K562 (cell line): Measurements from ENCODE around the gene KCNB1. TPM values are rescaled to one million over a fixed set of nuclear protein-coding genes. Genes with fewer than 3 reads are reported as not detected.

ENCODE experiments used
- ATAC-seq: fragments of 200-7000 bp; cut with Tn5 transposase; 3 replicates; pipeline ENCODE4 v1.9.1; 2020; ENCODE audit warnings: moderate library complexity
- BruUV-seq: library from RNA; stranded (reverse); fragments of 400-500 nt; replicated peaks from 2 replicates; lab custom pipeline; 2021; lab: Mats Ljungman, UMichigan
- CTCF ChIA-PET: fragments of 300-600 bp; formaldehyde crosslinking; extraction: SDS; loops from one replicate; lab custom pipeline; 2021; ENCODE audit warnings: low intra/inter-chr PET ratio; lab: Yijun Ruan, JAX
- POLR2A ChIA-PET: fragments of 300-600, 350-650 bp; sonication (Branson Sonifier 250); formaldehyde crosslinking; extraction: SDS; loops from one replicate; lab custom pipeline; 2021; ENCODE audit warnings: antibody characterized with exemption, inconsistent platforms; lab: Yijun Ruan, JAX
- DNase-seq, 4 experiments: peaks; one replicate each; pipeline versions ENCODE4 v3.0.0 to v3.0.0-alpha.2; 2011 to 2018; ENCODE audit warnings: low spot score in 3 of 4, mixed read lengths in 3 of 4; ENCODE audit errors: extremely low read depth in 1 of 4
- FAIRE-seq: peaks from 2 replicates; lab custom pipeline; 2011; peaks lifted over from hg19 to GRCh38; lab: Jason Lieb, UNC
- H2AFZ ChIP-seq: 2 replicates; pipeline ENCODE4 v1.6.0; 2011; ENCODE audit warnings: low read depth, low read length, control low read depth, inconsistent platforms
- H3K27ac ChIP-seq: fragments of 200-600 bp; 3 replicates; pipeline ENCODE4 v1.8.0; 2011; ENCODE audit warnings: low read depth, mild to moderate bottlenecking, control low read depth, inconsistent platforms, low read length, moderate library complexity, mixed read lengths; ENCODE audit errors: extremely low read depth
- H3K27me3 ChIP-seq, 2 experiments: fragments of 300-600 bp in 1 of 2; 2 replicates in 1 of 2; 3 replicates in 1 of 2; pipeline versions ENCODE4 v1.6.0 to v1.8.0; 2011; ENCODE audit warnings: inconsistent platforms in 2 of 2, low read length in 2 of 2, mild to moderate bottlenecking in 1 of 2, mixed read lengths in 1 of 2, moderate library complexity in 1 of 2; ENCODE audit not compliant: control insufficient read depth in 2 of 2, insufficient read depth in 2 of 2
- H3K36me3 ChIP-seq: fragments of 300-600 bp; 3 replicates; pipeline ENCODE4 v1.8.0; 2011; ENCODE audit warnings: mild to moderate bottlenecking, low read length, inconsistent platforms; ENCODE audit not compliant: control insufficient read depth, insufficient read depth
- H3K4me1 ChIP-seq, 2 experiments: fragments of 200-600 bp in 1 of 2; replicated peaks in 1 of 2; 2 replicates in 1 of 2; 3 replicates in 1 of 2; pipeline versions ENCODE4 v1.5.1 to v1.8.0; 2011; ENCODE audit warnings: inconsistent platforms in 2 of 2, low read length in 2 of 2, mild to moderate bottlenecking in 1 of 2, mixed read lengths in 1 of 2, moderate library complexity in 1 of 2; ENCODE audit not compliant: control insufficient read depth in 2 of 2, insufficient read depth in 2 of 2
- H3K4me2 ChIP-seq: 2 replicates; pipeline ENCODE4 v1.6.1; 2011; ENCODE audit warnings: low read length, control low read depth, inconsistent platforms, mixed read lengths; ENCODE audit not compliant: insufficient read depth
- H3K4me3 ChIP-seq: fragments of 200-600 bp; sonication (generic), shearing (Covaris generic); 2 replicates; pipeline ENCODE4 v1.5.1; 2016; ENCODE audit warnings: control low read depth, inconsistent platforms
- H3K79me2 ChIP-seq: fragments of 200-600 bp; 3 replicates; pipeline ENCODE4 v1.8.0; 2011; ENCODE audit warnings: low read length, inconsistent platforms; ENCODE audit not compliant: control insufficient read depth, insufficient read depth
- H3K9ac ChIP-seq, 2 experiments: 2 replicates each; pipeline versions ENCODE4 v1.6.0 to v1.6.1; 2011; ENCODE audit warnings: low read depth in 2 of 2, low read length in 2 of 2, control low read depth in 1 of 2, inconsistent platforms in 1 of 2, mild to moderate bottlenecking in 1 of 2, mixed read lengths in 1 of 2; ENCODE audit not compliant: insufficient read depth in 1 of 2
- H3K9me1 ChIP-seq: one replicate; pipeline ENCODE4 v1.6.0; 2011; ENCODE audit warnings: inconsistent platforms, mild to moderate bottlenecking, low read length, moderate library complexity; ENCODE audit not compliant: control insufficient read depth, insufficient read depth
- H3K9me3 ChIP-seq: replicated peaks from 2 replicates; pipeline ENCODE4 v1.5.1; 2011; ENCODE audit warnings: low read depth, low read length, inconsistent platforms; ENCODE audit not compliant: control insufficient read depth, insufficient read depth
- H4K20me1 ChIP-seq: replicated peaks from 2 replicates; pipeline ENCODE4 v1.6.1; 2011; ENCODE audit warnings: low read length, inconsistent platforms, mixed read lengths; ENCODE audit not compliant: control insufficient read depth, insufficient read depth
- KLF10 ChIP-seq: fragments of 250-450 bp; sonication (Bioruptor Pico); IDR thresholded peaks from 2 replicates; pipeline ENCODE4 v1.6.1; 2021; ENCODE audit warnings: matching md5 sums
- PPARD ChIP-seq: fragments of 250-450 bp; sonication (Bioruptor Pico); IDR thresholded peaks from 2 replicates; pipeline ENCODE4 v1.8.0; 2022; ENCODE audit warnings: inconsistent platforms, mild to moderate bottlenecking, moderate library complexity
- PRMT5 ChIP-seq: sonication (generic); formaldehyde crosslinking; IDR thresholded peaks from 2 replicates; pipeline ENCODE4 v1.5.0; 2020; ENCODE audit warnings: missing genetic modification reagents
- PURB ChIP-seq: sonication (generic); formaldehyde crosslinking; IDR thresholded peaks from 2 replicates; pipeline ENCODE4 v1.9.0; 2021; ENCODE audit warnings: low read depth, mild to moderate bottlenecking, missing genetic modification reagents
- RBM34 ChIP-seq: fragments of 200-400 bp; formaldehyde crosslinking; IDR thresholded peaks from 2 replicates; pipeline ENCODE4 v1.6.1; 2018; ENCODE audit warnings: low read length, borderline replicate concordance; ENCODE audit not compliant: insufficient read depth
- WGBS: fragments of 100-300 bp; shearing (Covaris generic); methylation state at CpG from one replicate; pipeline ENCODE4 v1.1.6; 2016; ENCODE audit warnings: low coverage, mixed read lengths; ENCODE audit not compliant: insufficient coverage; ENCODE audit errors: missing lambda C conversion rate; 5-methylcytosine and 5-hydroxymethylcytosine counted together
- in situ Hi-C: fragments of 300-500 bp; cut with MboI; formaldehyde crosslinking; loops from 4 replicates; pipeline ENCODE4 v1.15.0; 2018; ENCODE audit warnings: inconsistent platforms, mixed read lengths
- intact Hi-C: fragments of 100-400 bp; cut with micrococcal nuclease; formaldehyde crosslinking; loops from 2 replicates; pipeline ENCODE4 v1.14.2; 2022
- polyA plus RNA-seq, 8 experiments: library from polyadenylated mRNA; depleted of rRNA in 4 of 8; stranded (reverse) in 5 of 8; unstranded in 3 of 8; fragments of >200 nt; fragmentation: Nextera tagmentation in 2 of 8; fragmentation: Illumina TruSeq in 1 of 8; extraction: Ambion mirVana in 2 of 8; extraction: Trizol in 1 of 8; gene quantifications; 2 replicates each; pipeline versions ENCODE4 v1.2.1 to v1.2.3, GENCODE V29; 2011 to 2014; ENCODE audit warnings: inconsistent platforms in 1 of 8, missing spikeins in 1 of 8
- total RNA-seq, 7 experiments: library from RNA; depleted of rRNA in 6 of 7; stranded (reverse); fragments of >200 nt in 6 of 7; fragmentation: Illumina TruSeq in 2 of 7; extraction: Trizol in 2 of 7; gene quantifications; 2 replicates each; pipeline versions ENCODE4 v1.2.1 to v1.2.3, GENCODE V29; 2011 to 2021; ENCODE audit warnings: low replicate concordance in 1 of 7
- TF ChIP-seq, protein P1 (sequence below), 3 experiments: IDR thresholded peaks in 2 of 3; conservative IDR thresholded peaks in 1 of 3; 2 replicates each; pipeline ENCODE4 v1.5.1; 2011 to 2012; ENCODE audit warnings: low read length in 3 of 3, mild to moderate bottlenecking in 3 of 3, control low read depth in 2 of 3, improper control_type of control experiment in 1 of 3, inconsistent platforms in 1 of 3, low read depth in 1 of 3, mixed read lengths in 1 of 3, moderate library complexity in 1 of 3; ENCODE audit not compliant: insufficient read depth in 2 of 3
- TF ChIP-seq, protein P2 (sequence below): sonication (generic); formaldehyde crosslinking; IDR thresholded peaks from 2 replicates; pipeline ENCODE4 v1.8.0; 2022; ENCODE audit warnings: missing genetic modification reagents, mild to moderate bottlenecking, borderline replicate concordance

The KCNB1 gene
- total and polyA plus RNA-seq, 9 of the 15 experiments (the other 6 are each of a cell fraction or from before 2014, with no cell fraction given) = 0.01 to 0.06 TPM; not detected in 7

DNA sequence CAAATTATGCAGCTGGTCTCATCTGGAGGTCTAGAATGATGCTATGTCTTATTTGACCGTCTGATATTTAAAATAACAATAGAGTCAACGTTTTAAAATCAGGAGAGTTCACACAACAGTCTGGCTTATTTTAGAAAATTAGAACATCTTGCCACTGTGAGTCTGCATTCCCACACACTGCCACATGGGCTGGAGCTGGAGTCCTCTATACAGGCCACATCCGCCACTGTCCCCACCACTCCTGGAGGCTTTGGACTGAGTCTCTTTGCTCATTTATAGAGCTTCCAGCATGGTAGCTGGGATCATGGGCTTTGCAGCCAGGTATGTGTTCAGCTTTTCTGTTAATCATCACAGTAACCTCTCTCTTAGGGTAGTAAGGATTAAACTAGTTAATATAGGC is 135.8 kb downstream of the KCNB1 start:
- Histone ChIP-seq H3K4me2 (no peak overlapping the region), H3K27me3 (peaks cover 29 to 43% of the 10 kb centered on the region in 2 experiments), H3K4me1 (no peaks in the 10 kb centered on the region), H3K79me2 (no peaks in the 10 kb centered on the region), H4K20me1 (no peaks in the 10 kb centered on the region; the same call in 1 of the 2 replicates), H3K9ac (no peak overlapping the region), H3K9me3 (no peaks in the 10 kb centered on the region)
- intact Hi-C loops (no loop called here), in situ Hi-C loops (loop anchor here (25.0 kb wide), 1 partner anchor 541 kb away; no protein-coding TSS in a partner anchor)
- POLR2A ChIA-PET = interaction anchor here (0.8 to 1.1 kb wide), 2 partner anchors 9 to 14 kb away, joined by 3 to 4 read pairs; no protein-coding TSS in a partner anchor
- TF ChIP-seq, protein P1, sequence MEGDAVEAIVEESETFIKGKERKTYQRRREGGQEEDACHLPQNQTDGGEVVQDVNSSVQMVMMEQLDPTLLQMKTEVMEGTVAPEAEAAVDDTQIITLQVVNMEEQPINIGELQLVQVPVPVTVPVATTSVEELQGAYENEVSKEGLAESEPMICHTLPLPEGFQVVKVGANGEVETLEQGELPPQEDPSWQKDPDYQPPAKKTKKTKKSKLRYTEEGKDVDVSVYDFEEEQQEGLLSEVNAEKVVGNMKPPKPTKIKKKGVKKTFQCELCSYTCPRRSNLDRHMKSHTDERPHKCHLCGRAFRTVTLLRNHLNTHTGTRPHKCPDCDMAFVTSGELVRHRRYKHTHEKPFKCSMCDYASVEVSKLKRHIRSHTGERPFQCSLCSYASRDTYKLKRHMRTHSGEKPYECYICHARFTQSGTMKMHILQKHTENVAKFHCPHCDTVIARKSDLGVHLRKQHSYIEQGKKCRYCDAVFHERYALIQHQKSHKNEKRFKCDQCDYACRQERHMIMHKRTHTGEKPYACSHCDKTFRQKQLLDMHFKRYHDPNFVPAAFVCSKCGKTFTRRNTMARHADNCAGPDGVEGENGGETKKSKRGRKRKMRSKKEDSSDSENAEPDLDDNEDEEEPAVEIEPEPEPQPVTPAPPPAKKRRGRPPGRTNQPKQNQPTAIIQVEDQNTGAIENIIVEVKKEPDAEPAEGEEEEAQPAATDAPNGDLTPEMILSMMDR (IDR thresholded peaks at IDR 0.05 in 2 of 3, conservative IDR thresholded peaks at IDR 0.05 in 1 of 3; ENCODE audit: insufficient read depth in 2 of 3, low read depth in 1 of 3, low read length in 3 of 3) = peak in 1 of 3 experiments; percentile 12; a peak in 1 of 6 replicates
- no peak for TF ChIP-seq RBM34
- TF ChIP-seq, all 486 proteins: peak for 1
- WGBS = 3% methylated on average over 3 of the region's 3 CpGs
- H3K27ac ChIP-seq = no peak overlapping the region
- no peak overlapping the region for H2AFZ ChIP-seq
- no peaks in the 10 kb centered on the region for H3K9me1 ChIP-seq
- ATAC-seq (peak; percentile 84), FAIRE-seq (no peak), DNase-seq (no peak)
- CTCF ChIA-PET = no interaction called here
- BruUV-seq = no TSS peak
- no peak overlapping the region for H3K4me3 ChIP-seq
- no peaks in the 10 kb centered on the region for H3K36me3 ChIP-seq

DNA sequence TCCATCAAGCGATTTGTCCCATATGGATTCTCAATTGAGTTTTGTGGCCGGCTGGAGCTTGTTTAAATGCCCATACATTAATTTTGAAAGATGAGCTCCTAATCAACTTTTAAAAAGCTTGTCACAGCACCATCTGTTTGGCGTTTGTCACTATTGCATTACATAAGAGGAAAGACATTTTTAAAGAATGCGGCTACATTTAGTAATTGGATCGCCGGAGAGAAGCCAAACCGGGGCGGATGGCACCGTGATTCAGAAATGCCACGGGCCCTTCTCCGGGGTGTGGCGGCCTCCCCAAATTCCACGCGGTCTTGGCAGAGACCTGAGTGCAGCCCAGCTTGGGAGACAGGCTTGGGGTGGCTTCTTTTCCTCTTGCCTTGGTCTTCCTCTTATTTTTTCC is 136.9 kb downstream of the KCNB1 start:
- WGBS = 1% methylated on average over 14 of the region's 14 CpGs
- TF ChIP-seq RBM34 = no peak
- TF ChIP-seq PRMT5 (CRISPR knock-in tag) = no peak
- no peak for TF ChIP-seq PPARD (CRISPR knock-in tag)
- TF ChIP-seq, protein P2, sequence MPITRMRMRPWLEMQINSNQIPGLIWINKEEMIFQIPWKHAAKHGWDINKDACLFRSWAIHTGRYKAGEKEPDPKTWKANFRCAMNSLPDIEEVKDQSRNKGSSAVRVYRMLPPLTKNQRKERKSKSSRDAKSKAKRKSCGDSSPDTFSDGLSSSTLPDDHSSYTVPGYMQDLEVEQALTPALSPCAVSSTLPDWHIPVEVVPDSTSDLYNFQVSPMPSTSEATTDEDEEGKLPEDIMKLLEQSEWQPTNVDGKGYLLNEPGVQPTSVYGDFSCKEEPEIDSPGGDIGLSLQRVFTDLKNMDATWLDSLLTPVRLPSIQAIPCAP = no peak
- TF ChIP-seq KLF10 = no peak
- TF ChIP-seq PURB = no peak
- Histone ChIP-seq H3K79me2 (no peaks in the 10 kb centered on the region), H3K9me1 (no peaks in the 10 kb centered on the region), H3K9me3 (no peaks in the 10 kb centered on the region), H2AFZ (no peak overlapping the region), H3K4me1 (no peaks in the 10 kb centered on the region), H3K27ac (no peak overlapping the region), H3K27me3 (peaks cover 29 to 40% of the 10 kb centered on the region in 2 experiments), H3K4me2 (no peak overlapping the region), H4K20me1 (no peaks in the 10 kb centered on the region; the same call in 1 of the 2 replicates), H3K9ac (no peak overlapping the region), H3K36me3 (no peaks in the 10 kb centered on the region), H3K4me3 (no peak overlapping the region)
- CTCF ChIA-PET = interaction anchor here (1.2 kb wide), 1 partner anchor 12 kb away, joined by 3 read pairs; no protein-coding TSS in a partner anchor
- BruUV-seq = no TSS peak
- no peak for ATAC-seq
- no peak for DNase-seq
- in situ Hi-C loops (loop anchor here (25.0 kb wide), 1 partner anchor 542 kb away; no protein-coding TSS in a partner anchor), intact Hi-C loops (no loop called here)
- FAIRE-seq = no peak
- POLR2A ChIA-PET = no interaction called here
